Cortex of kidney (tissue), 1 donor: Measurements from ENCODE around the gene TEX14.
A peak's percentile ranks its signal among the peaks of the same experiment; 100 is the strongest.

Experiments used
- DNase-seq: peaks from one replicate; lab custom pipeline; 2025; lab: John Stamatoyannopoulos, UW

TEX14 gene

GRCh38 chr17:58517928-58518609 is 173.8 kb downstream of the TEX14 start:
- peak; percentile 92 for DNase-seq

DNA sequence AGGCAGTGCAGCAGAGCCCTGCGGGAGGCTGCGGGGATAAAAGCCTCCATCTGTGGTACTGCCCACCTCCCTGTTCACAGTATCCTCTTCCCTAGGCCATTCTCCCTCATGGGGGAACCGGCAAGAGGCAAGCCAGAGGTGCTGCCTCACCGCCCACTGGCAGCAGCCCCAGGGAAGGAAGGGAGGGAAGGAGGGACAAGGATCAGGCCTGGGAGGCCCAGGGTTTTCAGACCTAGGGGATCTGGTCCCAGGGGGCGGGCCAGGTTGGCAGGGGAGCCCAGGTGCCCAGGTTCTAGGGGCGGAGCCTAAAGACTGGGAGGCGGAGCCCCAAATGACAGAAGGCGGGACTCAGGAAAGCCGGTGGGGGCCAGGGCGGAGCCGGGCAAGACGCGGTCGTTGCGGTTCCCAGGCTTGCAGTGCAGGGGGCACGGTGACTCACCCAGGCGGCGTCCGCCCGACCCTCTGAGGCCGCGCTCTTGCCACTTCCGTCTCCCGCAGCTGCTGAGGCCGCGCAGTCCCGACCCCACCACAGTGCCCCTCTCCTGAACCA is 174.4 kb downstream of the TEX14 start:
- no peak for DNase-seq

- no peak for DNase-seq
Observed at GRCh38 chr17:58516644-58517377, 175.0 kb downstream of the TEX14 start.

- DNase-seq, result no peak
Observed at GRCh38 chr17:58515286-58515685, 176.6 kb downstream of the TEX14 start.

DNA sequence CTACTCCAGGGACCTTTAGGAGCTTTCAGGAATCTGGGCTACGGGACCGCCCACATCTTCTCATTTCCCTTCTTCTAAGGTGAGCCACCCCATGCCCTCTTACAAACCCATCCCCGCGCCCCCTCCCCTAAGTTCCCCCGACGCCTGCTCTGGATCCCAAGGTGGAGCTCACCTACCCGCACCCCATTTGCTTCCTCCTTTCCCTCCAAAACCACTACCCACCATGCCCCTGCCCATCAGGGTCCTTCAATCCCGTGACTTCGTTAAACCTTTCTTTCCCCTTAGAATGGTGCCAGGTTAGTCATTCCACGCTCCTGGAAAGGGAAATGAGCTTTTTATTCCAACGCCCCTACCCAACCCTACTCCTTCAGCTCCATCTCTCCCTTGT is 177.1 kb downstream of the TEX14 start:
- no peak for DNase-seq

DNA sequence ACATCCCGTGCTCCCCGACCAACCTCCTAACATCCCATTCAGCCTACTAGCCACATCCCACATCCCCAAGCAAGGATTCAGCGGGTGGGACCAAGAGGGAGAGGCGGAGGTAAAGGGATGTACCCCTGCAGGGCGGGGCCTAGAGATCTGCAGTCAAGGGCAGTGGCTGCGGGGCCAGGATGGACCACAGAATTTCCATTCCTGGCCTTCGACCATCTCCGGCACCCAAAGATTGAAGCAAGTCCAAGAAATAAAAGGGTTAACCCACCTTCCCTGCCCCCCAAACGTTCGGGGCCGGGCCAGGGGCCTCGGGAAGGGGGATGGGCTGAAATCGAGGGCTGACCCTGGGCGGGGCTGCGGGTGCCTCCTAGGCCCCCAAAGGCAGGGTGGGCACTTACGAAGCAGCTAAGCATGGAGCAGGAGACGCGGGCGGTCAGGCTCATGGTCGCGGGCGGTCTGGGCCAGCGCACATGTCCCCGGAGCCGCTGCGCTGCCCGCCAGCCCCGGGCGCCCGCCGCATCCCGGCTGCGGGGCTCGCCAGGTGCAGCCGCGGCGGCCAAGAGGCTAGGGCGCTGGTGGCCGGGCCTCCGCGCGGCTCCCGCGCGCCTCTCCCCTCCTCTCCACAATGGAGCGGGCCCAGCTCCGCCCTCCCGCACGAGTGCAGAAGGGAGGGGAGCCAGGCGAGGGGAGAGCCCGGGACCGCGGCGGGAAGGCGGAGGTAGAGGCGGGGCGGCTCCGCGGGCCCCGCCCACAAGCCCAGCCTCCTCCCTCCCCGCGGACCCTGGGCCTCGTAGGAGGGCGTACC is 177.7 kb downstream of the TEX14 start, which contains the start of gene MTMR4:
Gene MTMR4 (minus strand): TSS at position 674 of the 805 bp plus-strand sequence. CDS start 231 bp downstream, at position 443.
- no peak for DNase-seq

GRCh38 chr17:58513267-58513964 is 178.4 kb downstream of the TEX14 start:
- DNase-seq, result no peak

DNA sequence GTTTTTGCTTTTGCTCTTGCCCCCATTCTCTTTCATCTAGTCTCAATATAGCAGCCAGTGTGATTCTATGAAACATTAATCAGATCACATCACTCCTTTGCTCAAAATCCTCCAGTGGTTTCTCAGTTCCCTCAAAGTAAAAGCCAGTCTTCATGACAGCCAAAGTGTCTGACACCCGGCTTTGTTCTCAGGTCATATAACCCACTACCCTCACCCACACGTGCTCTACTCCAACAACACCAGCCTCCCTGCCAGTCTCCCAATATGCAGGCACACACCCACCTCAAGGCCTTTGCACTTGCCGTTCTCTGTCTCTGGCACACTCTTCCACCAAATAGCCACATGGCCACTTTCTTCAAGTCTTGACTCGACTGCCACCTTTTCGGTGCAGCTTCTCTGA is 181.8 kb downstream of the TEX14 start:
- no peak for DNase-seq

GRCh38 chr17:58508341-58509067 is 183.3 kb downstream of the TEX14 start:
- DNase-seq, result no peak

DNA sequence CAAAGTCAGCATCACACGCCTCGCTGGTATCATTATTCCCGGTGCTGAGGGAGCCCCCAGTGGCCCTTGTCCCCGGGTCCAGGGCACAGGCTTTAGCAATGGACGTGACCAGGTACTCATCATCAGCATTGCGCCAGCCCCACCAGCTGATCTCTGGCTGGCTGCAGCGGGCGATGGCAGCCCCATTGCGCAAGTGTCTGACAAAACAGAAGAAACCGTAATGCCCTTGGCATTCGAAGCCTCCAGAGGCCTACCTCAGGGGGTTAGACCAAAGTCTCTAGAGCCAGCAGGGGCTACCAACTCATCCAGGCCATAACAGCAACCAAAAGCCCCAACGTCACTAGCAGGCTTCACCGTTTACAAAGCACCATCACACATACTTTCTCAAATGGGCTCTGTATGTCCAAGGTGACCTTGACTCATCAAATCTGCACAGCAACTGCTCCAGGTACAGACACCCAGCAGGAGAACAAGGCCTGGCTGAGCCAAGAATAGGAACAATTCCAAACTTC is 184.7 kb downstream of the TEX14 start:
- no peak for DNase-seq
